NCI-H82 treated with DMSO at 0.1 percent for 48 hours (cell line): ENCODE data around the gene B3GNT7.

Experiments used
- DNase-seq: peaks from one replicate; lab custom pipeline; 2025; ENCODE audit not compliant: unreplicated experiment; lab: John Stamatoyannopoulos, UW

The B3GNT7 gene

GRCh38 chr2:231383416-231384108 is 11.9 kb upstream of the B3GNT7 start:
- DNase-seq: no peak

- DNase-seq: no peak
Observed at GRCh38 chr2:231384109-231384435, 11.4 kb upstream of the B3GNT7 start.

GRCh38 chr2:231384970-231385369 is 10.5 kb upstream of the B3GNT7 start:
- no peak for DNase-seq

GRCh38 chr2:231385429-231385828 is 10.1 kb upstream of the B3GNT7 start:
- no peak for DNase-seq

DNA sequence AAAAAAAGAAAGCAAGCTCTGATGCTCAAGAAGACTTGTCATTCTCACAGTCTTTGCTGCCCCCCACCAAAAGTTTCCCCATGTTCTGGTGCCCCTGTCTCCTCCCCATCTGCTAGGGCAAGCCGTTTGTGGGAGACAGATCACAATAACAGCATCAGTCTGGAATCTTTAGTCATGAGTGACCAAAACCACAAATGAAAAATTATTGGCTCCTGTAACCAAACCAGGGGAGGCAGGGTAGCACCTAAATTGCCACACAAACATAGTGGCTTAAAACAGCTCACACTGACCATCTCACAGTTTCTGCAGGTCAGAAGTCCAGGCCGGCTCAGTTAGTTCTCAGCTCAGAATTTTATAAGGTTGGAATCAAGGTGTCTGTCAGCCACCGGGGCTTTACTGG is 9.1 kb upstream of the B3GNT7 start:
- DNase-seq: no peak

- no peak for DNase-seq
Observed at GRCh38 chr2:231387904-231388724, 7.4 kb upstream of the B3GNT7 start.

DNA sequence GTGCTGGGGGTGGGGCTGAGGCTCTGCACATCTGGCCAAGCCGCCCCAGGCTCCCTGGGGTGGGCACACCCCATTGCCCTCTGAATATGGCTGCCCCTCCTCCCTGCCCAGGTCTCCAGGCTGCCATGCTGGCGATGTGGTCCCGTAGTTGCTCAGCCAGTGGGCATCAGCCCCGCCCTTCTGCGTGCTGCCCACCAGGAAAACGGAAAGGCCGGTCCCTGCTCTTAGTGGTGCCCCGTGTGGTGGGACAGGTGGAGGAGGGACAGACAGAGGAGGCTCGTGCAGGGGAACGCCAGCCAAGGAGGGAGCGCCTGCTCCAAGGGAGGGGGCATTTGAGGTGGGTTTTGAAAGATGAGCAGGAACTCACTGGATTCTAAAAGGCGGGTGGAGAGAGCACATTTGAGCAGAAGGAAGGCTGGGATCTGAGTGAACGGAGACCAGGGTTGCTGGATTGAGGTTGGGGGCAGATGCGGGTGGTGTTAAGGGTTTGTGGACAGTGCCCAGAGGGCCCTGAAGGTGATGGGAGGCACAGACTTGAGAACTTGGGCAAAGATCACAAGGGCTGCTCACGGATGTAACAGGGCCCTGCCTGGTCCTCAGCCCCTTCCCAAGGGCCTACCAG is 6.7 kb upstream of the B3GNT7 start:
- no peak for DNase-seq

- no peak for DNase-seq
Observed at GRCh38 chr2:231390667-231391066, 4.8 kb upstream of the B3GNT7 start.

- no peak for DNase-seq
Observed at GRCh38 chr2:231391981-231392380, 3.5 kb upstream of the B3GNT7 start.

- DNase-seq: no peak
Observed at GRCh38 chr2:231392431-231393148, 2.9 kb upstream of the B3GNT7 start.

DNA sequence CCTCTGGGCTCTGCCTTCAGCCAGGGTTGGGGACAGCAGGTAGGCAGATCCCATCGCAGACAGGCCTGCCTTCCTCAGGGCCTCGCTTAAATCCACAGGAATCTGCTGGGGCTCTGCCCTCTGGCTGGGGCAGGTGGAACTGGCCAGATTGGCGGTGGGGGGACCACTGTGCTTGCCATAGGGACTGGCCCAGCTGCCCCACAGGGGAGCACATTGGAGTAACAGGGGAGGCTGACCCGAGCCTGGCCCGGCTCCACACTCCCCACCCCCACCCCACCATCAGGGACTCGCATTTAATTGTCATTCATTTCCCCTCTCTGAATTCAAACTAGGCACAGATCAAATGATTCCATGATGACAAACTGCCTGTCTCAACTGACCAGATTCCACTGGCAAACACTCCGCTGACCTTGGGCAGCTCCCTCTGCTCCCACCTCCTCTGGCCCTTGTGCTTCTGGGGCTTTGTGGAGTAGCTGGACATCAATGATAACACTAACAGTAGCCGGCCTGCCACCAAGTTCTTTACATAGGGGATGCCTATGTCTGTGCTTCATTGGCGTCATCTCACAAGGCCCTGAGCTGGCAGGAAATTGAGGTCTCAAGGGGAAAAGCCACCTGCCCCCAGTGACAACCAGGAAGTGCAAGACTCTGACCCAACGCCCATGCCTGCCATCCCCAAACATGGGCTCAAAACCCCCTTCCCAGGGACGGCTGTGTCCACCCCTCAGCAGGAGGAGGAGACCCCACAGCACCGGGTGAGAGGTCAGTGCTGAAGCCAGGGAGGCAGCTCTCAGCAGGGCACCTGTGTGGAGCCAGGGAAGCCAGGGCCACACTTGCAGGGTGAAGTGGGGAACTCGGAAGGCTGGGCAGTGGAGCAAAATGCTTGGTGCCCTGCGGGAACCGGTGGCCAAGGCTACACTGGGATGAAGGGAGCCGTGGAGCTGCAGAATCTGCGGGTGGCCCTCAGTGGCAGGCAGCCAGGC is 2.1 kb upstream of the B3GNT7 start:
- DNase-seq: no peak

- DNase-seq: no peak
Observed at GRCh38 chr2:231394211-231395141, 1.0 kb upstream of the B3GNT7 start.

- no peak for DNase-seq
Observed at GRCh38 chr2:231396058-231396821, 730 bp downstream of the B3GNT7 start.

DNA sequence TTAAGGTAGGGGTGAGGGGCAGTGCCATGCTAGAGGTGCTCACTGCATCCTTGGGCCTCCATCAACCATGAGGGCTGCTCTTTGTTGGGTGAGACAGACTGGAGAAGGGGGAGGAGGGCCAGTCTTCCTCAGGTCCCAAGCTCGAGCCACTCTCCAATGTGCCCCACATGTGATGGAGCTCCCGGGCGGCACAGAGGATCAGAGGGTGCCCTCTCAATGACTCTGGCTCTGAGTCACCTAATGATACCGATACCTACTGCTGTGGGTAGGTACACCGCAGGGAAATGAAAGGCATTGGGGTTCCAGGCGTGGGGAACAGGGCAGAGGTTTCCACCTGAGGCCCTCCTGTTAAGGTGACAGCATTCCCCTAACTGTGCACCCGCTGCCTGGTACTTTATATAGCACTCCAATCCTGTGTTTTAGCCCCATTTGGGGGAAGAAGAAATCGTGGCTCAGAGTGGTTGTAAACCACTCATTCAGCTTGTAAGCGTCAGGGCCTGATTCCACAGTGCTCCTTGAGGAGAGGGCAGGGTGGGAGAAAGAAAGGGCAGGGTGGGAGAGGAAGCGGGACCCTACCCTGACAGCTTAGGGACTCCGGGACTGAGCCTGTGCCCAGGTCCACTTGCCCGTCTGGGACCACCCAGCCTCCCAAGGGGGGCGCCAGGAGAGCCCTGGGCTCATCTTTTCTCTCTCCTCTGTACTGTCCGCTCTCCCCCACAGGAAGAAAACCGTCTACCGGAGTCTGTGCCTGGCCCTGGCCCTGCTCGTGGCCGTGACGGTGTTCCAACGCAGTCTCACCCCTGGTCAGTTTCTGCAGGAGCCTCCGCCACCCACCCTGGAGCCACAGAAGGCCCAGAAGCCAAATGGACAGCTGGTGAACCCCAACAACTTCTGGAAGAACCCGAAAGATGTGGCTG is 1.8 kb downstream of the B3GNT7 start:
- no peak for DNase-seq

DNA sequence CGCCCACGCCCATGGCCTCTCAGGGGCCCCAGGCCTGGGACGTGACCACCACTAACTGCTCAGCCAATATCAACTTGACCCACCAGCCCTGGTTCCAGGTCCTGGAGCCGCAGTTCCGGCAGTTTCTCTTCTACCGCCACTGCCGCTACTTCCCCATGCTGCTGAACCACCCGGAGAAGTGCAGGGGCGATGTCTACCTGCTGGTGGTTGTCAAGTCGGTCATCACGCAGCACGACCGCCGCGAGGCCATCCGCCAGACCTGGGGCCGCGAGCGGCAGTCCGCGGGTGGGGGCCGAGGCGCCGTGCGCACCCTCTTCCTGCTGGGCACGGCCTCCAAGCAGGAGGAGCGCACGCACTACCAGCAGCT is 2.4 kb downstream of the B3GNT7 start:
- DNase-seq: no peak

DNA sequence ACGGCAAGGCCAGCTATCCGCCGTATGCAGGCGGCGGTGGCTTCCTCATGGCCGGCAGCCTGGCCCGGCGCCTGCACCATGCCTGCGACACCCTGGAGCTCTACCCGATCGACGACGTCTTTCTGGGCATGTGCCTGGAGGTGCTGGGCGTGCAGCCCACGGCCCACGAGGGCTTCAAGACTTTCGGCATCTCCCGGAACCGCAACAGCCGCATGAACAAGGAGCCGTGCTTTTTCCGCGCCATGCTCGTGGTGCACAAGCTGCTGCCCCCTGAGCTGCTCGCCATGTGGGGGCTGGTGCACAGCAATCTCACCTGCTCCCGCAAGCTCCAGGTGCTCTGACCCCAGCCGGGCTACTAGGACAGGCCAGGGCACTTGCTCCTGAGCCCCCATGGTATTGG is 3.1 kb downstream of the B3GNT7 start:
- no peak for DNase-seq

DNA sequence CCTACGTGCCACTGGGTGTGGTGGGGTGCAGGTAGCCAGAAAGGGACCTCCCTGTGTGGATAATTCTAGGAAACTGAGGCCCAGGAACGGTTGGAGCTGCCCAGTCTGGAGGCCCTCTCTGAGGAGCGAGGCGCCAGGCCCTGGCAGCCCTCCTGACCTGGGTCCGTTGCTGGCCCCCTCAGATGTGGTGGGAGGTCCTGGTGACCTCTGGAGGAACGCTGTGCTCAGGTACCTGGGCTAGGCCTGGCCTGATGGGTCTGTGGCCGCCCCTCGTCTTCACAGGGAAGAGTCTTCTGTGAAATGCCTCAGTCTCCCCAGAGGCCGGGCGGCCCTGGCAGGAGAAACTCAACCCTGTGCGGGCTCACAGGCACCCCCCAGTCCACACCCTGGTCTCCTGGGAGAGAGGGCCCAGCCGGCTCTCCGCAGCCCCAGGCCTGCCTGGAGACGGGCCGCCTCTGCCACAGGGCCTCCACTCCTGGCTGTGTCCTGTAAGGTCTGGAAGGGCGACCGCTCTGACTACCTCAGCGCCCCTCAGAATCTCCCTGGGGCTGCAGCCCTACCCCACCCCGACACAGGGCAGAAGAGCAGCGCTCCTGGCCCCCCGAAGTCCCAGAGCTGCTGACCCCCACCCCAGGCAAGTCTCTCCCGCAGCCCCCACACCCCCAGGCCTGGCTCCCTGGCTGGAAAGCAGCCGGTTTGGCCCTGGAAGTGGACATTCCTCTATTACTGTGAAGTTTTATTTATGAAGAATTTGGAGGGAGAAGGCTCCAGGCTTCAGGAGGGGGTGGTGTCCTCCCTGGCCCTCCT is 3.7 kb downstream of the B3GNT7 start:
- DNase-seq: no peak
